GM19035 (cell line): ENCODE data around the gene DHRSX.
"Not testable (repeated sequence)": the region's sequence is repeated elsewhere in the genome, so short reads cannot be mapped to it uniquely, and the experiment has no call there.

Source experiments
- ATAC-seq: cut with Tn5 transposase; IDR thresholded peaks from one replicate; pipeline ENCODE4 v1.9.1; 2021; ENCODE audit not compliant: unreplicated experiment

DHRSX gene

GRCh38 chrX:2320580-2321327, 180.0 kb downstream of the DHRSX start:
- no peak for ATAC-seq

- ATAC-seq, result no peak
Measured at GRCh38 chrX:2320089-2320488, 180.7 kb downstream of the DHRSX start.

- ATAC-seq, result no peak
Measured at GRCh38 chrX:2318371-2318770, 182.4 kb downstream of the DHRSX start.

- ATAC-seq, result no peak
Measured at GRCh38 chrX:2317527-2318055, 183.2 kb downstream of the DHRSX start.

- no peak for ATAC-seq
Measured at GRCh38 chrX:2316534-2316933, 184.2 kb downstream of the DHRSX start.

- no peak for ATAC-seq
Measured at GRCh38 chrX:2315434-2315833, 185.3 kb downstream of the DHRSX start.

- ATAC-seq, result no peak
Measured at GRCh38 chrX:2314831-2315365, 185.9 kb downstream of the DHRSX start.

GRCh38 chrX:2313864-2314640, 186.7 kb downstream of the DHRSX start:
- no peak for ATAC-seq

- ATAC-seq, result not testable (repeated sequence)
Measured at GRCh38 chrX:2312061-2312591, 188.7 kb downstream of the DHRSX start.

- ATAC-seq, result no peak
Measured at GRCh38 chrX:2311501-2311900, 189.3 kb downstream of the DHRSX start.

- no peak for ATAC-seq
Measured at GRCh38 chrX:2301901-2302300, 198.9 kb downstream of the DHRSX start.

- ATAC-seq, result no peak
Measured at GRCh38 chrX:2299871-2300270, 200.9 kb downstream of the DHRSX start.

GRCh38 chrX:2286731-2287130, 214.0 kb downstream of the DHRSX start:
- no peak for ATAC-seq

- ATAC-seq, result no peak
Measured at GRCh38 chrX:2284601-2285000, 216.2 kb downstream of the DHRSX start.

- no peak for ATAC-seq
Measured at GRCh38 chrX:2284133-2284532, 216.6 kb downstream of the DHRSX start.

- ATAC-seq, result no peak
Measured at GRCh38 chrX:2283111-2283859, 217.5 kb downstream of the DHRSX start.

- ATAC-seq, result no peak
Measured at GRCh38 chrX:2282490-2283090, 218.2 kb downstream of the DHRSX start.

GRCh38 chrX:2272337-2272736, 228.4 kb downstream of the DHRSX start:
- ATAC-seq, result no peak

- ATAC-seq, result not testable (repeated sequence)
Measured at GRCh38 chrX:2271595-2271994, 229.2 kb downstream of the DHRSX start.

GRCh38 chrX:2270783-2271182, 230.0 kb downstream of the DHRSX start:
- not testable (repeated sequence) for ATAC-seq
